ENCODE data around the gene DEDD2.

Gene DEDD2

DNA sequence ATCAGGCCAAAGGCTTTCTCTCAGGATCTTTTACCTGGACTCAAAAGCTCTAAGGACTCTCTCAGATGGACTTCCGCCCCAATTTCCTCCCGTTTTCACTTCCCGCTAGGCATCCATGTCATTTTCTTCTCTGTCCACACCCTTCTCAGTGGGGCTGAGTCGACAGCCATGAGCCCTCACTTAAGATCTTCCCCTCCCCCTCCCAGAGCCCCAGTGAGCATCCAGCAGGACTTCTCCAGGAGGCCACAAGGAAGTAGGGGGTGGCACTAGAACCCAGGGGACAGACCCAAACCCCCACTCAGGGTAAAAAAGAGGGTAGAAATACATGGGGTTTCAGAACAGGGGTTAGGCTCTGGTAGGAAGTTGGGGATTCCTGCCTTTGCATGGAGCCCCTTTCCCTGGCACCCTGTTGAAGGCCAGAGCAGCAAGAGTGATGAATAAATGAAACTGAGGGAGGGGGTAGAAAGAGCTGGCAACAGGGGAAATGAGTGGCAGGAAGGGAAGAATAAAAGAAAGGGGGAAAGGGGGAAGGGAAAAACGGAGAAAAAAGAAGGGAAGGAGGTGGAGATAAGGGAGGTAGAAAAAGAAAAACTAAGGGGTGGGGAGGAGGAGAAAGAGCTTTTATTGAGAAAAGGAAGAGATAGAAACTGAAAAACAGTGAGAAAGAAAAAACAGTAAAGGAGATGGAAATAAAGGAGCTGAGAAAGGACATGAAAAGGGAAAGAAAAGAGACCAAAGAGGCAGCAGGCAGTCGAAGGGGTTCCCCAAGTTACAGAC, 42.3 kb downstream of the DEDD2 start:
- DNase-seq (ENCODE audit: extremely low read depth in 1 of 2, low read depth in 1 of 2) = no peak

DNA sequence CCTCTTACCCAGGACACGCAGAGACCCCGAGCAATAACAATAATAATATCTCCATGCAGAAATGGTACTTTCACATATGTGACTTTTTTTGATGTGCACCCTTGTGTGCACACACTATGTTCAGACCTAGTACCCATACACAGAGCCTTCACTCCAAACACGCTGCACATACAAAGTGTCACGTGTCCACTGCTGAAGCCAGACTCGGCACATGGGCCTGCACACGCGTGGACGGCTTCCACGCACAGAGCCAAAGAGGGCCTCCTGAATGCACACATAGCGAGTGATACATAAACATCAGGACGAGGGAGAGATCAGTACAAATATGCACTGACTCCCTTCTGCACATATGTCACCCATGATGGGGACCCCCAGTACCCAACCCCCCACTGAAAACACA, 43.3 kb downstream of the DEDD2 start:
- DNase-seq (ENCODE audit: extremely low read depth in 1 of 2, low read depth in 1 of 2) = no peak

DNA sequence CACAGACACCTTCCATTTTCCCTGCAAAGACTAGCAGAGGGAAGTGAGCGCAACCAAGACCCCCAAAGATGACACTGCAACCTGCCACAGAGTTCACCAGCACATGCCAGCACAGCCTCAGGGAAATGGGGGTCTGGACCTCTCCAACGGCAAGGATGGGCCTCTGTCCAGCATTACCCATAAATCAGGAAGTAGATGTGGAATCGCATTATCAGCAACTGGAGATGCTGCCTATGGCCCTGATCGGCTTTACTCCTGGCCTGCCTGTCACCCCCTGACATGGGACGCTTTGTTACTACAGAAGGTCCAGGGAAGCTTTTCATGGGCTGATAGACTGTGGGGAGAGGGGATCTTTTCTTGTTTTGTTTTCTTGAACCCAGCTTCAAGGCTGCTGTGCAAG, 43.8 kb downstream of the DEDD2 start:
- DNase-seq (ENCODE audit: extremely low read depth in 1 of 2, low read depth in 1 of 2) = no peak

DNA sequence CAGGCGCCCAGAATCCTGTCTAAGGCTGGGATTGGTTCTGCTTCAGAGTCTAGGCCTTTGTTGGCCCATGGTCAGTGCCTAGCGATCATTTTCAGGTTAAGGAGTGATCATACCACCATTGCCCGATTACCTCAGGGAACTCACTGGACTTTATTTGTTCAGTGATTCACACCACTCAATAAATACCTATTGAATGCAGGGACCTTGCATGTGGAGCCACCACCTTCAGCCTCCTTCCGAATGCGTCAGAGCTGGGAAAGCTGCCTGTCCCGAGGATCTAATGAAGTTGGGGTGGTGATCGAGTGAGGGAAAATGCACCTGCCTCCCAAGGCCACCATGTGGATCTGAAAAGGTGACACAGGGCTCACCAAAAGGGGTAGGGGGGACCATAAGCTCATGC, 45.2 kb downstream of the DEDD2 start:
- DNase-seq (ENCODE audit: extremely low read depth in 1 of 2, low read depth in 1 of 2) = no peak

DNA sequence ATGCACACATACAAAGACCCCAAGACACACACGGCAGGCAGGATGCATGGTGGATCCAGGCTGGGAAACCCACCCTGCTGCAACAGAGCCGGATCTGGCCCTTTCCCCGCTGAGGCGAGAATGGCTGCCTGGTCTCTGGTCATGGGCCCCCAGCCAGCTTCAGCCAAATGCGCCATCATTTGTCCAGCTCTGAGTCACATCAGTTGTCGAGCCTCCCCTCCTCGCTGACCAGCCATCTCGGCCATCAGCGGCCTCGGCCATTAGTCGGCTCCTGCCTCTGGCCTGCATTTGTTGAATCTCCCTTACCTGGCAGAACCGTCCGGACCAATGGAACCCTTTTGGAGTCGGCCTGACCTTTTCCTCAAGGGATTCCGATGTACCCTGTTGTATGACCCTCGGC, 46.8 kb downstream of the DEDD2 start:
- no peak for DNase-seq (ENCODE audit: extremely low read depth in 1 of 2, low read depth in 1 of 2)

DNA sequence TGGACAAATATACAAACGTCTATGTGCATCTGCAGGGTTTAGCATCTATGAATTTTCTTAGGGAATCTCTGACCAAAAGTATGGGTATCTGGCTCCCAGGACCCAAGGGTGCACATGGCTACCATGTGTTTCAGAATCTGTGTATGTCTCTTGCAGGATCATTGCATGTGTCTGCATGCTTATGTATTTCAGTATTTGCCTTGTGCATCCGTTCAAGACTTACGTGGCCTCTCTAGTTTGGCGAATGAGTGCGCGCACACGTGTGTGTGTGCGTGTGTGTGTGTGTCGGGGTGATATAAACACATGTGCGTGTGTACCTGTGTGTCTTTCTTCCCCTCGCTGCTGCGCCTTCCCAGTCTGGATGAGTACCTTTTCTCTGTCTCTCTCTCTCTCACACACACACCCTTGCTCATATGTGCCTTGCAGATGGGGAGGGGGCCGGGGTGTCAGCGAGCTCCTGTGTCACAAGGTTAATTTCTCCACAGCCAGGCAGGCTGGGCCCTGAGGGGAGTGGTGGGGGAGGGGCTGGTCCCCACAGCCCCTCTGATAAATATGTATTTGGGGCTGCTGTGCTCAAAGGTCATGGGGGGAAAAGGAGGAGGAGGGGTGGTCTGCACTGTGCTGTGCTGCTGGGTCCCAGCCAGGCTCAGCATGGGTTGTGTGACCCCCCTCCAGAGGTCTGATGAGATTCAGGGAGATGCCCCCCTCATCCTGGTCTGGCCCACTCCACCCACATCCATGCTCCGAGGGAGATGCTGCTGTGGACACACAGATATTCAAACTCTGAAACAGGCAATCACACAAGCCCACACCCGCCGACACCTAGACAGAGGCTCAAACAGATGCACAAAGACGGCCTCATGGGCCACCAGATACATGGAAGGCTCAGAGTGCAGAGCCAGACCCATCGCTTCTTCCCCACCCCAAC, 47.7 kb downstream of the DEDD2 start:
- no peak for DNase-seq (ENCODE audit: extremely low read depth in 1 of 2, low read depth in 1 of 2)

DNA sequence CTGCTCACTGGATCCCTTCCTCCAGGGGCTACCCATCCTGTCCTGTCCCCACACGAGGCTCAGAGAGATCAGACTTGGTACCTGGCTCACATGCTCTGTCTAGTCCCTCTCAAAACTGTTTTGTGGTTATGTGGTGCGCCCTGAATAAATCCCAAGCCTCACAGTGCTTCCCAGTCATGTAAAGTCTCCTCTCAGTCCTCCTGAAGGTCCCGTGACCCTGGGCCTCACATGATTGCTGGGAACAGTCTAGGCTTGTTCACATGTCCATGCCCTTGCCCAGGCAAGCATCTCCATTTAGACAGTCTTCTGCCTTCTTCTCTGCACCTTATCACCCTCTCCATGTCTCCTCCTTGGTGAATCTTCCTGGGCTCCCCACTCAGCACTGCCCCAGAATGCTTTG, 49.3 kb downstream of the DEDD2 start:
- no peak for DNase-seq (ENCODE audit: extremely low read depth in 1 of 2, low read depth in 1 of 2)

DNA sequence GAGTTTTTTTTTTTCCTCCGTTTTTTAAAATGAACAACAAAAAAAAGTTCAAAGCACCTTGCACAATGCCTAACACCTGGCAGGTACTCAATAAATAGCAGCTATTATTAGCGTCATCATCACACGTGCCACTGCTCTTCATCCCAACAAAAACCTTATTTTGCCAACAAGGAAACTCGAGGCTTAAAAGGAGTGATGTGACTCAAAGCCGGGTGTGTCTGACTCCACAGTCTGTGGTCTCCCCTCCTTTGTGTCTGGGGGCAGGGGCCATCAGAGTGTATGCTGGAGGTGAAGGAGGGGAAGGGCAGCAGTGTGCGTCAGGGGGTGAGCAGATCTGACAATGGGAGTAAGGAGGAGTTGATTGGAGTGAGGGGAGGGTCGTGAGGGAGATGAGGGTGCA, 51.2 kb downstream of the DEDD2 start:
- no peak for DNase-seq (ENCODE audit: extremely low read depth in 1 of 2, low read depth in 1 of 2)

DNA sequence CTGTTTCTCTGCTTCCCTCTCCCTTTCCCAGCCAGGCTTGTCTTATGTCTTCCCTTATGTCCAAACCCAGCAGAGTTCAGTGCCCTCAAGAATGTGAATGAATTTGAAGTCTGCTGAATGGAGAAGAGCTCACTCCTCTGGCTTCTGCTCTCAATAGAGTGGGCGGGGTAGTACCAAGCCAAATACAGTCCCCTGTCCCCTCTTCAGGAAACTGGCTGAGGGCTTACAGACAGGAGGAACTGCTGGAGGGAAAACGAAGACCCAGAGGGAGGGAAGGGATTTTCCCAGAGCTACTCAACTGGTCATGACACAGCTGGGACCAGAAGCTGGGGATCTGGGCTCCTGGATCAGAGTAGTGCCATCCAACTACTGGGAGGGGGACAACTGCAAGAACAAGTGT, 52.3 kb downstream of the DEDD2 start:
- no peak for DNase-seq (ENCODE audit: extremely low read depth in 1 of 2, low read depth in 1 of 2)

DNA sequence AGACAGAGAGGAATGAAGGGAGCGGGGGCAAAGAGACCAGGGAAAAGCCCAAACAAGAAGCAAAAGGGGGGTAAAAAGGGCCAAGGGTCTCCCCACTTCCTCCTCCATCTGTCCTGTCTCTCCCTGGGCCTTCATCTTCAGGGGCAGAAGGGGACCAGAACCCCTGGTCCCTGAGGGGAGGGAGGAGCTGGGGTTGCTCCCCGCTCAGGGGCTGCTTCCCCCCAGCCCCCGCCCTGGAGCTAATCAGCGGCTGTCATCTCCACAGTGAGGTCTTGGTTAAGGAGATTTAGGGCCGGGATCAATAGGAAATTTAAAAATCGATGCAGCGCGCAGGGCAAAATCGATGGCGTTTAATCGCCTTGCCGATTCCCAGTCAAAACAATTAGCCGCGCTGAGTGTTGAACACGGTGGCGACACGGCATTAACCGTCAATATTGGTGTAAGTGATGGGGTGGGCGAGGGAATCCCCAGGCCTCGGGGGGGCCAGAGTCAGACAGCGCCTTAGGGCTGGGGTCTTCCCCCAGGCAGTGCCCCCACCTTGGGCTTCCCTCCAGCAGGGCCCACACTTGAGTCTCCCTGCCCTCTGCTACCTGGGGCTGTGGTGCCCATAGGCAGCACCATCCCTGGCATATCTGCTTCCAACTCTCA, 55.7 kb downstream of the DEDD2 start:
- no peak for DNase-seq (ENCODE audit: extremely low read depth in 1 of 2, low read depth in 1 of 2)

DNA sequence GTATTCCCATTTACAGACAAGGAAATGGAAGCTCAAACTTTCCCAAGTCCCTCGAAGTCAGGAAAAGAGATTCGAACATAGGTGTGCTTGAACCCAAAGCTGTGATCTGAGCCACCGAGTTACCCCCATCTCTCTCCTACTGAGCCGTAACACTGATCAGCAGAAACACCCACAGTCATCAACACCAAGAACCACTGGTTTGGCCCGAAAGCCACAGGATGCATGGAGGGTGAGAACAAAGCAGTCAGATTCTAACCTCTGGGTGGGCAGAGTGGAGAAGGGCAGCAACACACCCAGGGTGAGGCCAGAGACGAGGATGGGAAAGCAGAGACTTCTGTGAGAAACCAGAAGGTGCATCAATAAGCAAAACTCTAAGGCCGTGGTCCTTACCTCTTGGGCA, 57.5 kb downstream of the DEDD2 start:
- no peak for DNase-seq (ENCODE audit: extremely low read depth in 1 of 2, low read depth in 1 of 2)

DNA sequence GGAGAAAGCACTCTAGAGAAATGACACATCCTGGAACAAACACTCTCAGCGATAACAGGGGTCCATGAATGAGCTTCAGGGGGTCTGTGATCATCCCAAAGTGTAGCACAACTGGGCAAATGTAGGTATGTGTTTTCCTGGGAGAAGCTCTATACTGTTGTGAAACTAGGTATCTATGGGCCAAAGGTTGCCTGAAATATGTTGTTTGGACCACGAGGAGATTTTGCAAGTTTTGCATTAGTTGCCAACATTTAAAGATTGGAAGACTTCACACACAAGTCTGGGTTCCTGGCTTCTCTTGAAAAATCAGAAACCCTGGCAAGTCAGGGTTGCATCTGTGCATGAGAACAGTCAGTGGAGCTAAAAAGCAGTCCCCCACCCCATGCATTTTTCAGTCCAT, 58.6 kb downstream of the DEDD2 start:
- no peak for DNase-seq (ENCODE audit: extremely low read depth in 1 of 2, low read depth in 1 of 2)

DNA sequence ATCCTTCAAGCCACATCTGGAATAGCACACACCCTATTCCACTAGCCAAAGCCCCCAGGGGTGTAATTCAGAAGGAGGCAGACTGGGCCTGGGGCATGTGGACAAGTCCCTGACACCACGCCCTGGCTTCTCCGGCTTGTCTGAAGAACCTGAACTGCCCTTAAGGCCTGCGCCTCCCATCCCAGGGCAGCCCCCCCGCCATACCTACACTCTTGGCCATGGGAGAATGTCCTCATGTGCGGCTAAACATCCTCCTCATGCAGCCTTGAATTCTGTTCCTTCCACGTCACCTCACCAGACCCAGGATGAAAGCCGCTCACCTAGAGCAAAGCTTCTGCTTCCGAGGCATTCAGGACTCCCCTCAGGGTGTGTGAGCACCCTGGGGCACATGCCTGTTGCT, 60.9 kb downstream of the DEDD2 start:
- no peak for DNase-seq (ENCODE audit: extremely low read depth in 1 of 2, low read depth in 1 of 2)

DNA sequence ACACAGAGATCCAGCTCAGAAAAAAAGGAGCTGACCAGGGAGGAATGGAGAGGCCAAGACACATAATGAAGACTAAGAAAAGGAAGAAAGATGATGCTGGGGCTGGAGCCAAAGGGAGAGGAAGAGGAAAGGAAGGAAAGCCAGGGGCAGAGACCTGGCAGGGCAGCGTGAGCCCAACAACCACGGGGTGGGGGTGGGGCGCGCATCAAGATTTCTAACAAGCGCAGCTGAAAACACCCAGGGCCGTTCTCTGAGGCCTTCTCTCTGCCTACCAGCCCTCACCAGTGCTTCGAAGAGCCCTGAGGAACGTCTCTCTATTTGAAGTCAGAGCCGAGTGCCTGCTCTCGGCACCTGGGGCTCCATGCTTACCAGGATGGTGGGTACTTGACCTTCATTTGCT, 61.7 kb downstream of the DEDD2 start:
- no peak for DNase-seq (ENCODE audit: extremely low read depth in 1 of 2, low read depth in 1 of 2)

DNA sequence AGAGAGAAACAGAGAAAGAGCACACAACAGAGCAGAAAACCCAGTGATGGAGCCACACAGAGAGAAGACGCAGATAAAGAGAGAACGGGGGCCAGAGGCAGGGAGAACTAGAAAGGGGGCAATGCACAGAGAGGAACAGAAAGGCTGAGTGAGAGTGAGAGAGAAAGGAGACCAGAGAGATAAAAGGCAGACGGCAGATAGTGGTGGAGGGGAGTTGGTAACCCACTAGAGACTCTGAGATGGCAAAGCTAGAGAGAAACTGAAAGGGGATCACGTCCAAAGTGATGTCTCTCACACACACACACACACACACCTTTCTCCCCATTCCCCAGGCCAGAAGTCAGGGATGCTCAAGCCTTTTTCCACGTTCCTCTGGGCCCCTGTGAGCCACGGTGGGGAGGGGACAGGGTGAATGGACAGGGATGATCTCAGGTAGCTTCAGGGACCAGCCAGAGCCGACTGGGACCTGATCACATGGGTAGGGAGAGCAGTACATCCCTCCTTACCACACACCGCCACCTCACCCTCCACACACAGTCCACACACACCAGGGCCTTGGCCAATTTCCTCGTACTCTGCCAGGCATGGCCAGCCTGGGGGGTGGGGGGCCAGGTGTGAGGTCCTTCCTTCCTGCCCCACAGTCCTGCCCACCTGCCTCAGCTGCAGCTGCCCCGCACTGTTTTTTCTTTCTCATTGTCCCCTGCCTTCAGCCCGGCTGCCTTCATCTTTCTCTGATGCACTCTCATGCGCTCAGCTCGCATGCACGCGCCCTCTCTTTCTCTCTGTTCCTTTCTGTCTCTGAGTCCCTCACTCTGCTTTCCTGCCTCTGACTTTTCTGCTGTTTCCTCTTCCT, 62.8 kb downstream of the DEDD2 start:
- no peak for DNase-seq (ENCODE audit: extremely low read depth in 1 of 2, low read depth in 1 of 2)

DNA sequence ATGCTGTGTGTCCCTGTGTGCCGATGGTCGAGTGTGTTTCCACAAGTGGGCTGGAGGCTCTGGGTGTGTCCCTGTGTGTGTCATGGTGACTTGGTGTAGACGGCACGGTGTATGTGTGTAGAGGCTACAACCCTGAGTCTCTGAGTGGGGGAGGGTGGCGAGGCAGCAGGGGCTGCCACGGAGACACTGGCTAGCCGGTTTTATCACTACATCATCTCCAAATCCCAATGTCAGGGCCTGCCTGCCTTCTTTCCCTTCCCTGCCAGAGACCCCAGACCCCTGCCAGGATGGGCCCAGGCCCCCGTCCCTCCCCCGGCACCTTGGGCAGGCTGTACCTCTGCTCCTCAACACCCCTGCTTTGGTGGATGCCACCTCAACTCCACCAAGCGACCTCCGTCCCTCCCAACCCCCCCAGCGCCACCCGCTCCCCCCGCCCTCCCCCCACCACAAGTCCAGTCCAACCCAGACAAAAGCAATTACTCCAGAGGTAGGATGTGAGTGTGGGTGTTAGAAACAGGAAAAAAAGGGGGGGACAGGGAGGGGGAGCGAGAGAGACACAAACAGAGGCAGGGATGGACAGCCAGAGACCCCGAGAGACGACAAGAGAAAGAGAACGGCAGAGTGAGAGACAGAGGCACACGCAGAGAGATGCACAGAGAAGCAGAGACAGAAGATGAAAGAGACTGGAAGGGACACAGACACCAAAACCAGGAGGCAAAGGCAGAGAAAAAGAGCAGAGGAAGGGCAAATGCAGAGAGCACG, 63.6 kb downstream of the DEDD2 start:
- no peak for DNase-seq (ENCODE audit: extremely low read depth in 1 of 2, low read depth in 1 of 2)

DNA sequence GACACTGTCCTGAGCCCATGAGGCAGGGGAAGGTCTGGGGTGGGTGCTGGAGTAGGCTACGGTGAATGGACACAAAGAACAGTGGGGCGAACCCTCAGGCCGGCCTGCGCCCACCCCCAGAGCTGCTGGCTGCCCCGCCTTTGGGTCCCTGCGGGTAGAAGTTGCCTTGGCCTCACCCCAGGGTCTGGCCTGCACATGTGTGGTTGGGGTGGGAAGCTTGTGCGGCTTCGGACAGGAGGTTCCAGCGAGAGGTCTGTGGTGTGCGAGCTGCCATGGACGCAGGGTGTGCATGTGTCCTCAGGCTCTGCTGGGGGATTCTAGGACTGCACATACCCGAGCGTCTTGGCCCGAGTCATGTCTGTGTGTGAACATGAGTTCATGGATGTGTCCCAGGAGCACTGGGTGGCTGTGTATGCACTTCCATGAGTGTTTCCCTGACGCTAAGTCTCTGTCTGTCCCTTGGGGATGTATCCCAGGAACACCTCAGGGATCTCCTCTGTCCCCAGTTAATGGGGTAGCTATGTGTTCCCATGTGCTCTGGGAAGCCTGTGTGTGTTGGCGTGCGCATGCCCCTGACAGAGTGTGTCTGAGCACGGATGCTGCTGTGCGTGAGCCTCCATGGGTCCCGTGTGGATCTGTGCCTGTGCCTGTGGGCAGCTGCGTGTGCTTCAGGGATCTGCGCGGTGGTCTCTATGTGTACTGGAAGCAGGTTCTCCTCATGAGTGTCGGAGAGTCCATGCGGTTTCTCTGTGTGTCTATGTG, 64.4 kb downstream of the DEDD2 start:
- DNase-seq (ENCODE audit: extremely low read depth in 1 of 2, low read depth in 1 of 2) = no peak

DNA sequence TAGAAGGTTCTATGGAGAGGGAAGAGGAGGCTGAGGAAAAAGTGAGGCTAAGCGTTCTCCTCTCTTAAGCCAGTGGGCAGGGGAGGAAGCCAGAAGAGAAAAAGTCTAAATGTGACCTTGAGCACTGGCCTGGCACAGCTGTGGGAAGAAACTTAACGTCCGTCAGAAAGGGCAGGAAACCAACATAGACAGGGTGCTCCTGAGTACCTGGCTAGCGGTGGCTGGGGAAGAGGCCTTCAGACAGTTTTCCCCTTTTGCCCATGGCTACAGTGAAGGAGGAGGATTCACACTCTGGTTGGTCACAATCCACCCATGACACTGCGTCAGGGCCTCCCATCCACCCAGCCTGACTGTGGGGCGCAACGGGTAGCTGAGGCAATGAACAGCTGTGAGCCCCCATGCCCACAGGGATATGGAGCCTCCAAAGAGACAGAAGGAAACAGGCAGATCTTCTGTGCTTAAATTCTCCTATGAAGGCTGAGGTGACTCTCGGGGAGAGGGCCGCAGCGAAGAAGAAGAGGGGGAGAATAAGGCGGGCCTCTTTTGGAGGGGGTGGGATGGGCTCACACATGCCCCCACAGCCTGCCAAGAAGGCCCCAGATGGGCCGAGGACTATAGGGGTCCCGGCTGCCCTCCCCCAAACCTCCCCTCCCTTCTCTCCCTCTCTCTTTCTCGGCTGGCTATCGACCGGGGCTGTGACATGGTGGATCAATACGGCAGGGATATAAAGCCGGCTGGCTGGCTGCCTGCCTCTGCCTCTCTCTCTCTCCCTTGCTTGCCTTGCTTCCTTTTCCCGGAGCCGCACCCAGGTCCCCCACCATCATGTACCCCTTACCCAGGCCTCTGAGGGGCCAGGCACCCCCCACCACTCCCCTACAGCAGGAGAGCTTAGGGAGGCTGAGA, 65.4 kb downstream of the DEDD2 start:
- DNase-seq (ENCODE audit: extremely low read depth in 1 of 2, low read depth in 1 of 2) = no peak

Data from stimulated activated CD8-positive, alpha-beta memory T cell treated with anti-CD3 and anti-CD28 coated beads, Interleukin-7, amount 100 ng/mL, for 48 hours (primary cell).